Measurements from ENCODE around the gene REEP3.

- TF ChIP-seq ZFP3 (CRISPR knock-in tag; IDR thresholded peaks at IDR 0.05) (no peak), ZC3H10 (CRISPR knock-in tag; IDR thresholded peaks at IDR 0.05) (no peak), ZNF8 (CRISPR knock-in tag; IDR thresholded peaks at IDR 0.05) (no peak), OSR1 (CRISPR knock-in tag; IDR thresholded peaks at IDR 0.05) (no peak), CSRNP3 (CRISPR knock-in tag; IDR thresholded peaks at IDR 0.05) (no peak), ZFP30 (CRISPR knock-in tag; IDR thresholded peaks at IDR 0.05) (no peak), POU6F1 (CRISPR knock-in tag; IDR thresholded peaks at IDR 0.05; ENCODE audit: borderline replicate concordance, low read depth) (no peak), SNAI2 (CRISPR knock-in tag; IDR thresholded peaks at IDR 0.05) (no peak), PATZ1 (CRISPR knock-in tag; IDR thresholded peaks at IDR 0.05; ENCODE audit: borderline replicate concordance) (no peak), CSDC2 (CRISPR knock-in tag; IDR thresholded peaks at IDR 0.05) (no peak), TSHZ2 (CRISPR knock-in tag; IDR thresholded peaks at IDR 0.05) (no peak), ZNF565 (CRISPR knock-in tag; conservative IDR thresholded peaks at IDR 0.05; ENCODE audit: low read depth) (no peak), CREB5 (CRISPR knock-in tag; IDR thresholded peaks at IDR 0.05; ENCODE audit: low read depth) (no peak), RARB (CRISPR knock-in tag; IDR thresholded peaks at IDR 0.05) (no peak)
Observed at GRCh38 chr10:63573068-63573697, 52.0 kb downstream of the REEP3 start.

Data from SK-N-SH treated with all-trans-retinoic acid at 6 μM for 48 hours (cell line).